ENCODE measurements around the gene MRPS26.

Gene MRPS26

DNA sequence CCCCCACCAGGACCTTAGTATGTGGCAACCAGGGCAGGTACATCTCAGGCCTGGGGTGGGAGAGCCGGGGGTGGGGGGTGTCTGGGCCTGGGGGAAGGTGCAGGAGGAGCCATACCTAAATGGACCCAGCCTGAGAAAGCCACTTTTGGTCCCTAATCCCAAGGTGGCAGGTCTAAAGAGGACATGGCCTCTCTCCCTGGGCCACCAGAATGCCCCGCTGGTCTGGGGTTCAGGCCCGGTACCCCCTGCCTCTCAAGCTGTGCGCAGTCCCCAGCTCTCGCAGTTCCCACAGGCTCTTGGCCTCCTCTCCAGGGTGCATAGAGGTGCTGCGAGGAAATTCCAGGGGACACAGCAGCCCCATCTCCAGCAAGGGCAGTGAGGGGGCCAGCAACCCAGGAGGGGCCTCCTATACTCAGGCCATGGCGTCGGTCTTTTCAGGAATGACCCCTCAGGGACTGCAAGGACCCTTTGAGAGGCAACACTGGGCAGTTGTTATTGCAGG lies 39.8 kb downstream of the MRPS26 start:
- TF ChIP-seq POLR2AphosphoS5 (IDR thresholded peaks at IDR 0.05; ENCODE audit: borderline replicate concordance, low read depth, low read length) (no peak), FOXP2 (optimal IDR thresholded peaks at IDR 0.05; ENCODE audit: control extremely low read depth, extremely low read length, insufficient read depth) (no peak), EZH2 (IDR thresholded peaks at IDR 0.05) (no peak)
- H3K27ac ChIP-seq: no peak overlapping the region
- H3K9me3 ChIP-seq (ENCODE audit: low read depth, low read length): no peaks in the 10 kb centered on the region
- H3K36me3 ChIP-seq (ENCODE audit: insufficient read depth, low read length): no peaks in the 10 kb centered on the region
- no peak for DNase-seq (ENCODE audit: low read depth, low spot score)
- no peak overlapping the region for H3K9ac ChIP-seq (ENCODE audit: insufficient read length)
- H3K4me3 ChIP-seq: no peak overlapping the region

DNA sequence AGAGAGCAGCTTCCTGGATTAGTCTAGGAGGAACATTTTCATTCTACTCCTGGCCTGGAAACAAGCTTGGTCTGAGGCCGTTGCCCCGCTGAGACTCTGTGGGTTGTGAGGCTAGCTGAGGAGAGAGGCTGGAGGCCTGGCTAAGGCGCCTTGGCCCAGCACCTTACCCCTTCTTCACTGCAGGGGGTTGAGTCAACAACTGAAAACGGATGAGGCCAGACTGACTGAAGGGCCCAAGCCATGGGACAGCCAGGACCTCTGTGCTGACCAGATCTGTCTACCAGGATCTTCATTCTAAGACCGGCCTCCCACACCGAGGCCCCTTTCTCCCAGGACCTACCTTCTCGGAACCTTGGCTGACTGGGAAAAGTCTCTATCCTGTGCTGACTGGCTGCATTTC lies 42.2 kb downstream of the MRPS26 start:
- Histone ChIP-seq H3K4me3 (no peak overlapping the region), H3K9me3 (ENCODE audit: low read depth, low read length) (no peaks in the 10 kb centered on the region), H3K36me3 (ENCODE audit: insufficient read depth, low read length) (no peaks in the 10 kb centered on the region), H3K9ac (ENCODE audit: insufficient read length) (no peak overlapping the region), H3K27ac (no peak overlapping the region)
- DNase-seq (ENCODE audit: low read depth, low spot score): no peak
- TF ChIP-seq POLR2AphosphoS5 (IDR thresholded peaks at IDR 0.05; ENCODE audit: borderline replicate concordance, low read depth, low read length): no peak
- TF ChIP-seq EZH2 (IDR thresholded peaks at IDR 0.05): no peak
- no peak for TF ChIP-seq FOXP2 (optimal IDR thresholded peaks at IDR 0.05; ENCODE audit: control extremely low read depth, extremely low read length, insufficient read depth)

DNA sequence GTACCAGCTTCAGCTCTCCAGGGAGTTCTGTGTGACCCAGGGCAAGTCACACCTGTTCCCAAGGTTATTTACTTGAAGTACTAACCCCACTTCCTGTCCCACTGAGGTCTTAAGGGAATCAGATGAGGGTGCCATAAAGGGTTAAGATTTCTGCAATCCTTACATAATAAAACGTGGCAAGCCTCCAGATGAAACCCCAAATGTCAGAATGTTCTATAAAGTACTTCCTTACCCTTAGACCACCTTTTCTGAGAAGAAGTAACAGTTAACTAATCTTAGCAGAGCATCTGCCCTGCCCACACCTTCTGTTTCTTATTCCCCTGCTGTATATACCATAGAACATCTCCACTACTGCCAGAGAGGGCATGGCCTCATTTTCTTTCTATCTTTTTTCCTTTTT lies 44.7 kb downstream of the MRPS26 start:
- Histone ChIP-seq H3K27ac (no peak overlapping the region), H3K9me3 (ENCODE audit: low read depth, low read length) (no peaks in the 10 kb centered on the region), H3K9ac (ENCODE audit: insufficient read length) (no peak overlapping the region), H3K4me3 (no peak overlapping the region), H3K36me3 (ENCODE audit: insufficient read depth, low read length) (no peaks in the 10 kb centered on the region)
- TF ChIP-seq FOXP2 (optimal IDR thresholded peaks at IDR 0.05; ENCODE audit: control extremely low read depth, extremely low read length, insufficient read depth): no peak
- no peak for TF ChIP-seq EZH2 (IDR thresholded peaks at IDR 0.05)
- no peak for TF ChIP-seq POLR2AphosphoS5 (IDR thresholded peaks at IDR 0.05; ENCODE audit: borderline replicate concordance, low read depth, low read length)
- DNase-seq (ENCODE audit: low read depth, low spot score): no peak

DNA sequence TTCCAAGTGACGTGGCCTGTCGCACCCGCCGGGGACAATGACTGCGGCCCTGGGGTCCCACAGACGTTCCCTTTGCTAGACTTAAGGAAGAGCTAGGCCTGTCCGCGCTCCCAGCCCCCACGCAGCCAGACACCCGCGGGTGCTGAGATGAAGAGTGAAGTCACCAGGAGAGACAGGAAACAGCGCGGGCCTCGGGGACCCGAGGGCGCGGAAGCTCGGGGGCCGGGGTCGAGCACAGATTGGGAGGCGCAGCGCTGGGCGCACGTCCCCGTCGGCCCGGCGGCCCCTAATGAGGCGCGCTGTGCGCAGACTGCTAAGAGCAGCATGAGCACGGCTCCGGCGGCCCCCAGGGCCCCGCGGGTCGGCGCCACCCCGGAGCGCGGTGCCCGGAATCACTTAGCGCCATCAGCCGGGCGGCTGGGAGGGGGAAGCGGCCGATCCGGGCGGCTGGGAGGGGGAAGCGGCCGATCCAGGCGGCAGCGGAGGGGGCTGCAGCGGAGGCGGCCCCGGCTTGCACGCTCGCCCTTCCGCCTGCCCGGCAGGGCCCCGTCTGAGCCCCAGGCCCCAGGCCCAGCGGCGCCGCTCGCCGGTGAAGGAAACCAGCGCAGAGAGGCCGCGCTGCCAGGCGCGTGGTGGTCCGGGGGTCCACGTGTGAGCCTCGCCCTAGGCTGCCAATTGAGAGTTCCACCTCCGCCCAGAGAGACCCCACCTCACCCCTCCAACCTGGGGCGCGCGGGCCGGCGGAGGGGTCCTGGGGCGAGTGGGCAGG lies 46.9 kb downstream of the MRPS26 start:
- no peak overlapping the region for H3K27ac ChIP-seq
- H3K36me3 ChIP-seq (ENCODE audit: insufficient read depth, low read length): no peaks in the 10 kb centered on the region
- no peak overlapping the region for H3K9ac ChIP-seq (ENCODE audit: insufficient read length)
- H3K9me3 ChIP-seq (ENCODE audit: low read depth, low read length): no peaks in the 10 kb centered on the region
- H3K4me3 ChIP-seq: no peak overlapping the region
- DNase-seq (ENCODE audit: low read depth, low spot score): no peak
- TF ChIP-seq EZH2 (IDR thresholded peaks at IDR 0.05): no peak
- no peak for TF ChIP-seq POLR2AphosphoS5 (IDR thresholded peaks at IDR 0.05; ENCODE audit: borderline replicate concordance, low read depth, low read length)
- no peak for TF ChIP-seq FOXP2 (optimal IDR thresholded peaks at IDR 0.05; ENCODE audit: control extremely low read depth, extremely low read length, insufficient read depth)

DNA sequence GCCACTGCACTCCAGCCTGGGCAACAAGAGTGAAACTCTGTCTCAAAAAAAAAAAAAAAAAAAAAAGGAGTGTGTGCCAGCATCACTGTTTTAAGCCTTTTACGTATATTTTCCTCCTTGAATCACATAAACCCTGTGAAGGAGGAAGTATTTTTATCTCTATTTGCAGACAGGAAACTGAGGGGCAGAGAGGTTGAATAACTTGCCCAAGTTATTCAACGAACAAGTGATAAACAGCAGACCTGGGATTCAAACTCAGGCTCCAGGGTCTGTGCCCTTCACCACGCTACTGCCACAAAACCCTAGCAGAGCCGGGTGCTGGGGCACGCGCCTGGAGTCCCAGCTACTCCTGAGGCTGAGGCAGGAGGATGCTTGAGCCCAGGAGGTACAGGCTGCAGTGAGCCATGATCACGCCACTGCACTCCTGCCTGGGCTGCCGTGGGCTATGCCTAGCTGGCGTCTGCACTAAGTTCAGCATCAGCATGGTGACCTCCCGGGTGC lies 48.1 kb downstream of the MRPS26 start:
- Histone ChIP-seq H3K9me3 (ENCODE audit: low read depth, low read length) (no peaks in the 10 kb centered on the region), H3K4me3 (no peak overlapping the region), H3K9ac (ENCODE audit: insufficient read length) (no peak overlapping the region), H3K27ac (no peak overlapping the region), H3K36me3 (ENCODE audit: insufficient read depth, low read length) (no peaks in the 10 kb centered on the region)
- TF ChIP-seq FOXP2 (optimal IDR thresholded peaks at IDR 0.05; ENCODE audit: control extremely low read depth, extremely low read length, insufficient read depth) (no peak), EZH2 (IDR thresholded peaks at IDR 0.05) (no peak), POLR2AphosphoS5 (IDR thresholded peaks at IDR 0.05; ENCODE audit: borderline replicate concordance, low read depth, low read length) (no peak)
- DNase-seq (ENCODE audit: low read depth, low spot score): no peak

DNA sequence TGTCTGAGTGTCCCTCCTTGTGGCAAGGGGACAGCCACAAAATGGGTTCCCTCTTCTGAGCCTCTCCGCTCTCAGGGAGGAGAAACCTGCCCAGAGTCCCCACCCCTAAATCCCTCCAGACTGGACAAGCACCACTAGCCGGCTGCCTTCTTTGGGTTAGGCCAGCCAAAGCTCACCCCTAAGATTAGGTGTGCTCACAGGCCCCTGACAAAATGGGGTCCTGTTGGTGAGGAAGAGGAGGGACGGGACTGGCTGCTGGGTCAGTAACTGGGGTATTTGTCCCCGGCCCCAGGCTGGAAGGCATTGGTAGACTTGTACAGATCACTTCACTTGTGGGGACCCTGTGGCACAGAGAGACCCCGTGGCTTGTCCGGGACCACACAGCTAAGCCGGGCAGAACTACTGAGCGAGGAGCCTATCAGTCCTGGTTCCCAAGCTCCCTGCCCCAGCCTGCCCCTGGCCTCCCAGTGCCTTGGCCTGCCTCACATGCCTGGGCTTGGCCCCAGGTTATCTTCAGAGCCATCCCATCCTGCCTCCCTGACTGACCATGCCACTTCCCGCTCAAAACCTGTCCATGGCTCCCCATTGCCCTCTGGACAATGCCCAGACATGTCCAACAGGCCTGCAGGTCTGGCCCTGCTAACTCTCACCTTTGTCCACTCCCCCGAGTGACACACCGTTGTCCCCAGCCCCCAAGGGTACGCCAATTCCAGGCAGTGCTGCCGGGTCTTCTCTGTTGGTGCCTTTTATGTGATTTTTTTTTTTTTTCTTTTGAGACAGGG lies 49.2 kb downstream of the MRPS26 start:
- no peaks in the 10 kb centered on the region for H3K9me3 ChIP-seq (ENCODE audit: low read depth, low read length)
- TF ChIP-seq FOXP2 (optimal IDR thresholded peaks at IDR 0.05; ENCODE audit: control extremely low read depth, extremely low read length, insufficient read depth) (no peak), POLR2AphosphoS5 (IDR thresholded peaks at IDR 0.05; ENCODE audit: borderline replicate concordance, low read depth, low read length) (no peak), EZH2 (IDR thresholded peaks at IDR 0.05) (no peak)
- no peak overlapping the region for H3K4me3 ChIP-seq
- no peaks in the 10 kb centered on the region for H3K36me3 ChIP-seq (ENCODE audit: insufficient read depth, low read length)
- H3K9ac ChIP-seq (ENCODE audit: insufficient read length): no peak overlapping the region
- H3K27ac ChIP-seq: no peak overlapping the region
- no peak for DNase-seq (ENCODE audit: low read depth, low spot score)

All from SK-N-MC (cell line).